ENCODE measurements around the gene ZC3H8.

DNA sequence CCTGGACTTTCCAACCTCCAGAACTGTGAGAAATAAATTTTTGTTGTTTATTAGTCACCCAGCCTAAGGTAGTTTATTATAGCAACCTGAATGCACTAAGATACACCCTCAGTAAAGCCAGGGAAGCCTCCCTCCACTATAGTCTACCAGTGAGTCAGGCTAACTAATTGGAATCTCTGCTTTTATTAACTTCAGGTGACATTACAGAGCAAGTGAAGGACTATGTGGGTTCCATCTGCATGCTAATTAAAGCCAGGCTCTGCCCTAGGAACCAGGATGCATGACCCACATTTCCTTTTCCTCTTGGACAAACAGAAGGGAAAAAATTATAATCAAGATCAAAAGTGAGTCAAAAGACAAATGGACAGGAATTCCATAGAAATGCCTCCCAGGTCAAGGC, 56.1 kb downstream of the ZC3H8 start:
- TF ChIP-seq EZH2 (IDR thresholded peaks at IDR 0.05; ENCODE audit: insufficient read depth, poor library complexity, severe bottlenecking) (no peak), EZH2phosphoT487 (IDR thresholded peaks at IDR 0.05; ENCODE audit: insufficient read depth, low read depth) (no peak)
